Right ventricle myocardium superior (tissue), 1 donor: ENCODE measurements around the gene GNG5. TPM values are rescaled to one million over a fixed set of nuclear protein-coding genes. Genes with fewer than 3 reads are reported as not detected.
"Not testable (repeated sequence)": the region's sequence is repeated elsewhere in the genome, so short reads cannot be mapped to it uniquely, and the experiment has no call there.

Experiments used
- ATAC-seq: fragments of 200-7000 bp; cut with Tn5 transposase; one replicate; pipeline ENCODE4 v1.9.1; 2020; ENCODE audit warnings: mild to moderate bottlenecking; ENCODE audit not compliant: poor library complexity
- DNase-seq: peaks from one replicate; pipeline ENCODE4 v3.0.0-alpha.2; 2020
- intact Hi-C: fragments of 100-400 bp; cut with DNase I; formaldehyde crosslinking; loops from one replicate; pipeline ENCODE4 v1.11.2; 2022
- total RNA-seq: library from RNA; stranded (reverse); fragmentation: NEBNext Ultra II Directional; extraction: Animal tissue kit (Norgen Biotek cat#: 25700); gene quantifications from one replicate; pipeline ENCODE4 v1.2.1, GENCODE V29; 2021
- donor health status: DM: no; HTN: yes; CAD: no; lungs with severe emphysema.

Gene GNG5
- total RNA-seq, 1 donor from 2014 or later: 174 TPM

DNA sequence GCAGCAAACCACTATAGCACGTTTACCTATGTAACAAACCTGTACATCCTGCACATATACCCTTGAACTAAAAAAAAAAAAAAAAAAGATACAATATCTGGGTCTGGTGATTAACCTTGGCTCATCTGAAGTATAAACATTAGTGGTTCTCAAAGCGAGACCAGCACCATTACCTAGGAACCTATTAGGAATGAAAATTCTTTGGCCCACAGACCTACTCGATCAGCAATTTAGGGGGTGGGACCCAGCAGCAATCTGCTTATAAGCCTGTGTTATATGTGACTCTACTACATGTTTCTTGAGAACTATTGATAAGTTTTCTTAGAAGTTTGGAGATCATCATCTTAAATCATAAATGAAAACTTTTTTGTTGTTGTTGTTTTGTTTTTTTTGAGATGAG is 9.9 kb downstream of the GNG5 start:
- ATAC-seq (no peak), DNase-seq (no peak)
- intact Hi-C loops: no loop called here

DNA sequence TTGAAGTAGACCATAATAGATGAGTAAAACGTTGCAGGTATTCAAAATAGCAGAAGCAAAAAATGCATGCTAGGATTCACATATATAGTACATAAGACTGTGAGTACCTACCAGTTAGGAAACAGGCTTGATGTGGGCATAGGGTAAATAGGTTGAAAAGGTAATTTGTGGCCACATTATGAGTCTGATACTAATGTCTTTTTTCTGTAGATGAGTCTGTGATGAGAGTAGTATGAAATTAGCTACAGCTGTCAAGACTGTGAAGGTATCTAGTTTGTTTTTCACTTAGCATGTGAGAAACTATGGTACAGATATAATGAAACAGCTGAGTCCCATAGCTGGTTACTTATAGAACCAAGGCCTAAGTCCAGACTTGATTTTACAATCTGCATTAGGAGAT is 12.6 kb downstream of the GNG5 start:
- DNase-seq (no peak), ATAC-seq (no peak)
- intact Hi-C loops: no loop called here

DNA sequence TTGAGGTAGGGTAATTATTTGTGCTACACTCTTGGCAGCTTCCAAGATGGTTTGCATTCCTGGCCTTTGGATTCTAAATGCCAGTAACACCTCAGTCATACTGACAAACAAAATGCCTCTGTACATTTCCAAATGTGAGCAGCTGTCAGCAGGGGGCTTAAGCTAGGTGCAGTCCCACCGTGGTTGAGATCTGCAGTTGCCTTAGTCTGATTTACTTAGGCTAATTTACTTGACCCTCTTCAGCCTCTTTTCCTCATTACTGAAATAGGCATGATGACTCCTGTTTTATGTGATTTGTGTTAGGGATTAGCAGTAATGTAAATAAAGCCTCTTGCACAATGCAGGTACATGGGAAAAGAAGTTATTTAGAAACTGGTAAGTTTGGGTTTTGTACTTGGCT is 13.7 kb downstream of the GNG5 start:
- DNase-seq (no peak), ATAC-seq (peak; percentile 86)
- intact Hi-C loops: no loop called here

GRCh38 chr1:84489766-84490165 is 16.6 kb downstream of the GNG5 start:
- DNase-seq (no peak), ATAC-seq (no peak)
- intact Hi-C loops: no loop called here

DNA sequence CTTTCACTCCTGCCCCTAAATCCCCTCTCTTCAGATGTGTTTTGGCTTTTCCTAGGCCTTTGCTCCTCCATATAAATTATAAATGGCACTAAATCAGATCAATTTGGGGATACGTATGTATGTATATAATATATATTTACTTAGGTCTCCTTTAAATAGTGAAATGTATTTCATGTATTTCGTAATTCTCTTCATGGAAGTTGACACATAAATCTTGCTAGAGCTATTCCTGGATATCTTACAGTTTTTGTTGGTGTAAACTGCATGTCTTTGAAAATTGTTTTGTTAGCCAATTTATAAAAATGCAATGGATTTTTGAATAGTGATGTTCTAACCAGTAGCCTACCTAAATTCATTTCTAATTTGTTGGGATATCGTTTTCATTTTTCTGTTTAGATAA is 18.3 kb downstream of the GNG5 start:
- DNase-seq (no peak), ATAC-seq (no peak)
- intact Hi-C loops: no loop called here

DNA sequence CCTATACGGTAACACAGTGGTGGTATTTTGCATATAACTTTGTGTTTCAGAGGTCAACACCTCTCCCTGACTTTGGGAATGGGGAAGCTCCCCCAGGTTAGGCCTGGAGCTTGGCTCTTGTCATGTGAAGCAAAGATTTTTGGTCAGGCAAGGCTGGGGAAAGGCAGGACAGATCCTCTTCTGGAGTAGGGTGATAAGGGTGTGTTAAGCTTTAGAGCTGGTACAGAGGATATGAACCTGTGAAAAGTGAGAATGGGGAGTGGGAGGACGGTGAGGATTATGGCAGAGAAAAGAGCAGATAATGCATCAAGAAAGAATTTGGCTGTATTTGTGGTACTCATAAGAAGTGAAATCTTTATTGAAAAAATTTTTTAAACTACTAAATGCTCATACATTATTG is 25.1 kb downstream of the GNG5 start:
- no peak for DNase-seq
- no peak for ATAC-seq
- intact Hi-C loops: no loop called here

DNA sequence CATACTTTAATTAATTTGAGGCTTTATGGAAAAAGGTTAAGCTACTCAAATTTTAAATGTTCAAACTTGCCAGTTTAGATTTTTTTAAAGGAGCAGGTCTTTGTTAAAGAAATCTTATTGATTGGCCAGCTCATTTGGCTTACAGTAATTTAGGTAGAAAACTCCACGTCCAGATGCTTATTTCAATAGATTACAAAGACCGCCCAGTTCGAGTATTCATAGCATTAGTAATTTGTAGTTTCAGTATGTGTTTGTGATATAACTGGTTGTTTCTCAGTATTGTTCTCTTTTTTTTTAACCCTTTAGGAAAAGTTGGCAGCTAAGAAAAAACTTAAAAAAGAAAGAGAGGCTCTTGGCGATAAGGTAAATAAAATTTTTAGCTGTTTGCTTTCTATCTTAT is 25.7 kb downstream of the GNG5 start:
- no peak for DNase-seq

GRCh38 chr1:84479998-84480397 is 26.4 kb downstream of the GNG5 start:
- intact Hi-C loops: no loop called here
- ATAC-seq (no peak), DNase-seq (no peak)

More for the DNA sequence above, 25.7 kb downstream of the GNG5 start:
- no peak for ATAC-seq
- intact Hi-C loops: no loop called here

GRCh38 chr1:84478876-84479868 is 27.2 kb downstream of the GNG5 start, which contains the start of gene RPF1:
TSS of gene RPF1 (plus strand) at chr1:84479266. CDS start at chr1:84479282, 16 bp downstream.
- intact Hi-C loops: no loop called here
- ATAC-seq (peak; percentile 98), DNase-seq (peak; percentile 86)

DNA sequence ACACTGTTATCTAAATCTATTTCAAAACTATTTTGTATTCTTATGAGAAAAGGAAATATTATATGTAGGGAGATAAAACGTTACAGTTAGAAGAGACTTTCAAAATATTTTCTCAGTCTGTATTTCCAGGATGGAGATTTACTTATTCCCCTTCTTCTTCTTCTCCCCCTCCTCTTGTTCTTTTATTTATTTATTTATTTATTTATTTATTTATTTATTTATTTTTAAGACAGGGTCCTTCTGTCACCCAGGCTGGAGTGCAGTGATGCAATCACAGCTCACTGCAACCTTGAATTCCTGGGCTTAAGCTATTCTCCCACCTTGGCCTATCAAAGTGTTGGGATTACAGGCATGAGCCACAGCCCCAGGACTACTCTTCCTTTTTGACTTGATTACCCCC is 30.2 kb downstream of the GNG5 start:
- intact Hi-C loops: no loop called here
- ATAC-seq: no peak
- no peak for DNase-seq

DNA sequence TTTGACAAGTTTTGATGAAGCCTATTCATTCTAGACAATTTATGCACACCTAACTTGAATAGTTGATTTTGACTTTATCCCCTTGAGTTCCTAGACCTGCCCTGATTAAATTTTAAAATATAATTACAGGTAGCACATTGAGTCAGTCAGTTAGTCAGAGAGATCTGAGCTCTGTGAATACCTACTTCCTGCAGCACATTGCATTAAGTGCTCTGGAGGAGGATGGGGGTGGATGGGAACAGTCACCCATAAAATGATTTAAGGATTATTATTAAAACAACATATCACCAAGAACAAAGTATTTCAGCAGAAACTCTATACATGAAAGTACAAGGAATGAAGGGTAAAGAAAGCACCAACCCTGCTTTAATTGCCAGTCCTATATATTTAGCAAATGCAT is 39.1 kb downstream of the GNG5 start:
- intact Hi-C loops: no loop called here
- no peak for ATAC-seq
- DNase-seq: no peak

DNA sequence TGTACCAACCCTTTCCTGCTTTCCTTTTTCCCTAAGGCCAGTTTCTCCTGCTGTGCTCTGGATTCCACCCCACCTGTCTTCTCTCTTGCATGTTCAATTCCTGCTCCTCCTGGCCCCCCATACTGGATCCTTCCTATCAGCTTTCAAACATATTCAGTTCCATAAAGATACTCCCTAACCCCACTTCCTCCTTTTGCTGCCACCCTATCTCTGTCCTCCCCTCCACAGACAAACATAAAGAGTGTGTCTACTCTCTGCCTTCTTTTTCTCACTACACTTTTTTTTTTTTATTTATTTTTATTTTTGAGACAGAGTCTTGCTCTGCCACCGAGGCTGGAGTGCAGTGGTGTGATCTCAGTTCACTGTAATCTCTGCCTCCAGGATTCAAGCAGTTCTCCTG is 44.3 kb downstream of the GNG5 start:
- ATAC-seq: no peak
- intact Hi-C loops: no loop called here
- DNase-seq: no peak

DNA sequence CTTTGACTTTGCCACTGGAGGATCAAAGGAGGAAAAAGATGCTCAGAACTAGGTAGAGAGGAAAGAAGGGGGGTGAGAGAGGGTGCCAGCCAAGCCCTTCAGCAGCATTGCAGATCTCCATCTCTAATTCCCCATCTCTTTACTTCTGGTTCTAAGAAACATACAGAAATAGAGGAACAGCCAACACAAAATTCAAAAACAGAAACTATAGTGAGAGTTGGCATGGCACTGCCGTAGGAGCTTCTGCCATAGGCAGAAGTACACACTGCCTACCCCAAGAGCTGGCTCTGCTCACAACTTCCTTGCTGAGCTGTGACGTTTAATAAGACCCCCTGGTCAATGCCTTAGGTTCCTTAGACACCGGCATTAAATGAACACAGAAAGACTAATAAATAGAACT is 53.9 kb downstream of the GNG5 start:
- ATAC-seq (no peak), DNase-seq (no peak)
- intact Hi-C loops: loop anchor here (5.0 kb wide), 1 partner anchor 170 kb away; no protein-coding TSS in a partner anchor

- ATAC-seq (no peak), DNase-seq (no peak)
- intact Hi-C loops: loop anchor here (5.0 kb wide), 1 partner anchor 171 kb away; no protein-coding TSS in a partner anchor
These were observed 55.5 kb downstream of the GNG5 start for GRCh38 chr1:84450910-84451309.

DNA sequence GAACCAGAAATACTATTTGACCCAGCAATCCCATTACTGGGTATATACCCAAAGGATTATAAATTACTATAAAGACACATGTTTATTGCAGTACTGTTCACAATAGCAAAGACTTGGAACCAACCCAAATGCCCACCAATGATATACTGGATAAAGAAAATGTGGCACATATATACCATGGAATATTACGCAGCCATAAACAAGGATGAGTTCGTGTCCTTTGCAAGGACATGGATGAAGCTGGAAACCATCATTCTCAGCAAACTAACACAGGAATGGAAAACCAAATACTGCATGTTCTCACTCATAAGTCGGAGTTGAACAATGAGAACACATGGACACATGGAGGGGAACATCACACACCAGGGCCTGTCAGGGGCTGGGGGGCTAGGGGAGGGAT is 57.7 kb downstream of the GNG5 start:
- ATAC-seq, DNase-seq: not testable (repeated sequence)
- intact Hi-C loops: loop anchor here (10.0 kb wide), 1 partner anchor 486 kb away; no protein-coding TSS in a partner anchor

Other genes with a start within 250 kb of the GNG5 start
- 0.73 TPM for gene SAMD13, start 204.9 kb downstream of the GNG5 start, total RNA-seq
- gene DNASE2B, start 108.1 kb downstream of the GNG5 start, total RNA-seq: not detected
- gene RPF1, start 27.3 kb downstream of the GNG5 start, total RNA-seq: 29.9 TPM
- gene SPATA1, start 195 bp downstream of the GNG5 start, total RNA-seq: 0.81 TPM
- gene CTBS, start 67.9 kb upstream of the GNG5 start, total RNA-seq: 5.0 TPM
- 10.0 TPM for gene SSX2IP, start 183.9 kb upstream of the GNG5 start, total RNA-seq